Ammon's horn (tissue), 1 donor: ENCODE measurements around the gene INCA1.
A peak's percentile ranks its signal among the peaks of the same experiment; 100 is the strongest.

Source experiments
- DNase-seq: peaks from one replicate; pipeline ENCODE4 v3.0.0-alpha.2; 2016; ENCODE audit warnings: low spot score

Gene INCA1

DNA sequence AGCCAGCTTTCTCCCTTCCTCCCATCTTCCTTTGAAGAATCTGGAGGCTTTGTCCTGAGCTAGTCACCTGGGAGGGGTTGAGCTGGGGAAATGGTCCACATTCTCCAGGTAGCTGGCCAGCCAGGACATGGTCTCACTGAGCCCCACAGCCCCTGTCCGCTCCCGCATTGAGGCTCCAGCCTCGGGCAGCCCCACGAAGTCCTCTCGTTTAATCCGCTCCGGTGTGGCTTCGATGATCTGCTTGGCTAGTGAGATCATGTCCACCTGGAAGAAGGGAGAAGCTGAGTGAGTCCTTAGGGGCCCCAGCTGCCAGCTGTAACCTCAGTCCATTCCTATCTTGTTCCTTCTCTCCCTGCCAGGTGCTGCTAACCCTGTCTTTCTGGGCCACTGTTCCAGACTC lies 27.0 kb downstream of the INCA1 start:
- DNase-seq, result no peak

DNA sequence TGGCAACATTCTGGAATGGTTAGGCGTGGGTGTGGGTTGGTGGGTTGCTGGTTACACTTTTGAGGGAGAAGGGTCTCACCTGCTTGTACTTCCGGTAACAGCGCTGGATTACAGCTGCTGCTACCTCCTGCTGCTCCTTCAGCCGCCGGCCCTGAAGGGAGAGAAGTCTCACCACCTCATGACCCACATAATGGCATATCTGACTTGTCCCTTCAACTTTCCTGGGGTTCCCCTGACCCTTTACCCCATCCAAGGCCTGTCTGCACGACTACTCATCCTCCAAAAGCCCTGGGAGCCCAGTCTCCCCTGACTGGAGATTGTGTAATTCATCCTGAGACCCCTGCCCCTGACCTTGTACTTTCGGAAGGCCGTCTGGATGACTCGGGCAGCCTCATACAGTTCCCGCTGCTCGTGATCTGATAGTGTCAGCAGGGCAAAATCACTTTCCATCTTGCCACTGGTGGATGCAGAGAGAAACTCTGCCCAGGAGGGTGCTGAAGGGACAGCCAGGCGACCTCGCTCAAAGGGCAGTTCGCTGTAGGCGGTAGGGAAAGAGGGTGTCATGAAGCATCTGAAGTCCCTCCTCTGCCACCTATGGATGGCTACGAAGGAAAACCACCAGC lies 27.7 kb downstream of the INCA1 start:
- DNase-seq, result no peak

DNA sequence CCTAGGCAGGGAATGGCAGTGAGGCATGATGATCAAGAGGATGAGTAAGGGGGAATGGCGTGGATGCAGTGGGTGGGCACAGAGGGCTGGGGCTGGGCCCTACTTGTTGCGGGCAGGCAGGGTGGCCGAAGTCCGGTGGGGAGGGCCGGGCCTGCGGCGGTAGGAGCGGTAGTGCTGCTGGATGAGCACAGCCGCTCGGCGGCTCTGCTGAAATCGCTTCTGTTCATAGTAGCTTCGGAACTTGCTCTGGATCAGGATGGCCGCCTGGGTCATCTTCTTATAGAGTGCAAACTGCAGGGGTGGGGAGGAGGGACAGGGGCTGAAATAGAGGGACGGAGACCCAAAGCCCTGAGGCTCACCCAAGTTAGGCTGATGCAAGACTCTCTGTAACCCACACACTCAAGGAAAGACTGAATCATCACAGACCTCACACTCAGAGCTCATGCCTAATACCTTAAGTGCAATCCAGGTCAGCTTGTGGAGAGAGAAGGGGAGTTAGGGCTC lies 28.2 kb downstream of the INCA1 start:
- DNase-seq, result no peak

DNA sequence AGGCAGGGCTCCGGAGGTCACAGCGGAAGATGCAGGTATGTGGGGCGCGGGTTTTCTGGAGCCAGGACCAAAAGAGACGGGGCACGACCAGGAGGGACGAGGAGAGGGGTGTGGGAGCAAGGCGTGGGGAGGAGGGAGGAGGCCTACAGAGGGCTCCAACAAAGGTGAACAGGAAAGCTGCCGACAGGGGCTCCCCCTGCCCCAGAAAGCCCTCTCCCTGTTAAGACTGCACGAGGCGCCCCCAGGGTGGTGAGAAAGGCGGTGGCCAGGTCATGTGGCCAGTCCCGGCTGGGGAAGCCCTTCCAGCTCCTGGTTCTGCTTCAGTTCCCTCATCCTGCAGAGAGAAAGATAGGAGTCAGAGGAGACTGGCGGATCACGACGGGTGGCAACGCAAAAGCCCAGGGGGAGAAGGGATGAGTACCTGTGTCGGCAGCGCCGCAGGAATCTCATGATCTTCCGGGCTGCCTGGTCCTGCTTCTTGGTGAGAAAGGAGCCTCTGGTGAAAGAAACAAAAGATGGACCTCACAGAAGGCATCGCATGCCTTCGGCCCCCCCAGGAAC lies 28.8 kb downstream of the INCA1 start:
- no peak for DNase-seq

DNA sequence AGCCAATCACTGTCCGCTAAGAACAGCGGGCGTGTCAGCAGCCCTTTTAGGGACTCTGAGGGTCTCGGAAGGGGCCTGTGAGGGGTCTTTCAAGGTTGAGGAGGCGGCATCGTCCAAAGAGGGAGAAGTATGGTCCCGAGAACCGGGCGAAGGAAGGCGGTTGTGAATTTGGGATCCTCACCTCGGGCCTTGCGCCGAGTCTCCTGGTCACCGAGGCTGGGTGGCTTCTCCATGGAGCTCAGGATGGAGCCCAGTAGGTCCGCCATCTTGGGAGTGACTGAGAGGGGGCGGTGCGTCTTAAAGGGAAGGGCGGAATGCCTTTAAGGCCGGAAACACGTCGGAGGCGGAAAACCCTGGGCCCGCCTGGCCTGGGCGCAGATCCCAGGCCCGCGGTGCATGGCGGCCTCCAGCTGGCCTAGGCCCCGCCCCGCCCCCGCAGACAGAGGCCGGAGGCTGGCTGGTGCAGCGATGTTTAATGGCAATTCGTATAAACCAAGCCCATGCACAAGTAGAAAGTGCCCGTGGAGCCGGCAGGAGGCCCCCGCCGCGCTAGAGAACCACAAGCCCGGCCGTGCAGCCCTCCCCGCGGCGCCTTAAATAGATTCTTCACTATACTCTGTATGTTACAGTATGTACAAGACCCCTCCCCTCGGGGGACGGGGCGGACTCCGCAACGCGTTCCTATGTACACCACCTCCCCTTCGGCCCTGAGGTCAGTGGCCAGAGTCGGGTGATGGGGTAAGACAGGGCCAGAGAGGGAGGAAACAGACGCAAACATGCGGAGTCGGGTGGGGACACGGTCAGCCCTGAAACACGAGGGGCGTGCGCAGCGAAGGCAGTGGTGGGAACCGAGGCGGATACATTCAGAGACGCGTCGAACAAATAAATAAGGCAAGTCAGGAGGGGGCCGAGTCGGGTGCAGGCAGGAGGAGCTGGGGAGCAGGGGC lies 29.5 kb downstream of the INCA1 start, which contains the start of gene SPAG7:
Gene SPAG7 (minus strand): TSS at position 279 of the 947 bp plus-strand sequence. CDS start 13 bp downstream, at position 266.
- DNase-seq, result peak; percentile 98

DNA sequence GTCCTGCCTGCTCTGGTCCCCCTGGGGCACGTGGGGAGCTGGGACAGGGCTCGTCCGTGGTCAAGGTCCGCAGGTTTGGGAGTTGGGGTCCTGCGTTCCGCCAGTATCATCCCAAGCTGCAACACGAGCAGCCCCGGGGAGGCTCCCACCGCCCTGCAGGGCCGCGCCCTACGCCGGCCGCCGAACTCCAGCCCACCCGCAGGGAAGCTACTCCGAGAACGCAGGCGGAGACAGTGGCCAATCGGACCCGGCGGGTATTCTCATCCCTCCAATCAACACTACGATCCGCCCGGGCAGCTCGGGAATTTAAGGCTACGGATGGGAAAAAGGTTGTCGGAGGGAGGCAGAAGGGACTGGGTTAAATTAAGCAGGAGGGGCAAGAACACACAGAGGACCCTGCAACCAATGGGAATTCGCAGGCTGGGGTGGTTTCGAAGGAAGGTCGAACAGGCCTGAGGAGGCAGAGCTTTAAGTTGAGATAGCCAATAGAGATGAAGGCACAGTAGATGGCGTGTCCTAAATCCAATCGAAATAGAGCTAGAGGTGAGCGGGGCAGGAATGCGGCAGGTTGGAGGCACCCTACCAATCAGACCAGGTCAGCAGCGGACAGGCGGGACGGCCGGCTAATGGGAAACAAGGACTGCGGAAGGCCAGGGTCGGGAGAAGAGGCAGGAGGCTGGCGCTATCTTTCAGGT lies 30.3 kb downstream of the INCA1 start:
- DNase-seq, result peak; percentile 100

DNA sequence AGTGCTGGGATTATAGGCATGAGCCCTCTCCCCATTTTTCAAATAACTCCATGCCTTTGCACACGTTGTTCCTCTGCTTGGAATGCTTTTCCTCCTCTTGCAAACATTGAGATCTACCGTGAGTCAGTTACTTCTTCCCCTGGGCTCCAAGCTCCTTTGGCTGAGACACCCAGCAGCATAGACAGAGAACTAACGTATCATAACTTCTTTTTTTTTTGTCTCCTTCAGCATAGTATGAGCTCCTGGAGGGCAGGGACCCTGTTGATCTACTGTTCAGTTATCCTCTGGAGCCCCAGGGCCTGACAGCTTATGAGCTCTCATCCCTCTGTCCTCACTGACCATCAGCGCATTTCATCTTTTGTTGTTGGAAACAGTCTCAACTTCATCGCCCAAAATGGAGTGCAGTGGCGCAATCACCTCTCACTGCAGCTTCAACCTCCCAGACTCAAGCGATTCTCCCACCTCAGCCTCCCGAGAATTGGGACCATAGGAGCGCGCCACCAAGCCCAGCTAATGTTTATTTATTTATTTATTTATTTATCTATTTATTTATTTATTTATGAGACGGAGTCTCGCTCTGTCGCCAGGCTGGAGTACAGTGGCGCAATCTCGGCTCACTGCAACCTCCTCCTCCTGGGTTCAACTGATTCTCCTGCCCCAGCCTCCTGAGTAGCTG lies 31.9 kb downstream of the INCA1 start:
- DNase-seq, result no peak

DNA sequence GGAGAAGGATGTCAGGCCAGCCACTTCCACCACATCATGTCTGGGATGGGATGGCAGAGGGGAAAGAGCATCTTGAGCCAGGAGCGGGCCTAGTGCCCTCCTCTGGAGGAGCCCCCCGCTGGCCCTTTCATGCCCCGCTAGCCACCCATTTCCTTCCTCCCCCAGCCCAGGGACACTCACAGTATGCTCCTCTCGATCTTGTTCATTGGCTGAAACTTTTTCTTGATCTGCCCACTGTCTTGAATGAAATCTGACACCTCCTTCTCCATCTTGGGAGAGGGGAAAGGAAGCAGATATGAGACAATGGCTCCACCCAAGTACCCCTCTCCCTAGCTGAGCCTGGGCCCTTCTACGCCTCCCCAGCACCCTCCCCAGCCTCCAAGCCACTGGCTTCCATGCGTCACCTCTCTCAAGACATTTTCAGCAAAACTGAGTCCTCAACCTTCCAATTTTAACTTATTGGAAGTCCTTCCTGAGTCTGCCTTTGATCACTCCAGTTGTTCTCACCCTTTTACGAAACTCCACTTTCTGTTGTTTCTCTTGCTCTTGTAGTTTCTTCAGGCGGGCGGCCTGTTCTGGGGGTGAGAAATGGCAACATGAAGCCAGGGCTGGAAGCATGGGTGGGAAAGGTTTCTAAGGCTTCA lies 36.9 kb downstream of the INCA1 start:
- DNase-seq, result no peak

DNA sequence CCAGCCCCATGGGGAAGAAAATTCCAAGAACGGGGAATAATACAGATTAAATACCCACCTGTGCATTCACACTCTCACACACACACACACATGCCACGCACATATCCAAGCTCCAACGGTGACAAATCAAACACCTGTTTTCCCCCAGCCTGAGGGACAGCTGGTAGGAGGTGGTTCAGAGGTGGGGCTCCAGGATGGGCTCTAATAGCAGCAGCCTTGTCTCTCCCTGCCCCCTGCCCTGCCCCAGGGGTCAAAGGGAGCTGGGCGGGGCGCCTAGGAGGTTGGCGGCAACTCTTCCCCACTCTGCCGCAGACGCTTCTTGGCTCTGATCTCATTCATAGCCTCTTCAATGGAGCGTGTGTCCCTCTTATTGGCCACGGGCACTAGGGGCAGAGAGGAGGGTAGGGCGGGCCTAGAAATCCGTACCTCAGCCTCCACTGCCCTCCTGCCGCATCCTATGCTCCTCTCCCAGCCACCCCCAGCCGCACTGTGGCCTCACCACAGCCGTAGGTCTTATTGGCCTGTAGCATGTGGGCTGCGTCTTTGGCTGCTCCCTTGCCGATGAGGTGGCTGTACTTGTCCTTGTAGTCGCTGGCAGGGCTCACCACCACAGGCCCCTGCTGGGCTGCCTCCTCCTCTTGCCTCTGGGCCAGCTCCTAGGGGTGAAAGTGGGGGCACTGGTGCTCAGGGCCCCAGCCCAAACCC lies 37.9 kb downstream of the INCA1 start:
- no peak for DNase-seq

DNA sequence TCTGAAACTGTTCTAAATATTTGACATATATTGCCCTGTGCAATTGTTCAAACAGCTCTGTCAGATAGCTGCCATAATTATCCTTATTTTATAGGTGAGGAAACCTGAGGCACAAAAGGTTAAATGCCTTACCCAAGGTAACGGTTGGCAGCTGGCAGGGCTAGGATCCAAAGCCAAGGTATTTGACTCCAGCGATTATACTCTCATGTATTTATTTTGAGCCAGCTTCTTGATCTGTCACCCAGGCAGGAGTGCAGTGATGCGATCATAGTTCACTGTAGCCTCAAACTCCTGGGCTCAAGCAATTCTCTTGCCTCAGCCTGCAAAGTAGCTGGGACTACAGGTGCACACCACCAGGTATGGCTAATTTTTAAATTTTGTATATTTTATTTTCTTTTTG lies 39.2 kb downstream of the INCA1 start:
- no peak for DNase-seq

DNA sequence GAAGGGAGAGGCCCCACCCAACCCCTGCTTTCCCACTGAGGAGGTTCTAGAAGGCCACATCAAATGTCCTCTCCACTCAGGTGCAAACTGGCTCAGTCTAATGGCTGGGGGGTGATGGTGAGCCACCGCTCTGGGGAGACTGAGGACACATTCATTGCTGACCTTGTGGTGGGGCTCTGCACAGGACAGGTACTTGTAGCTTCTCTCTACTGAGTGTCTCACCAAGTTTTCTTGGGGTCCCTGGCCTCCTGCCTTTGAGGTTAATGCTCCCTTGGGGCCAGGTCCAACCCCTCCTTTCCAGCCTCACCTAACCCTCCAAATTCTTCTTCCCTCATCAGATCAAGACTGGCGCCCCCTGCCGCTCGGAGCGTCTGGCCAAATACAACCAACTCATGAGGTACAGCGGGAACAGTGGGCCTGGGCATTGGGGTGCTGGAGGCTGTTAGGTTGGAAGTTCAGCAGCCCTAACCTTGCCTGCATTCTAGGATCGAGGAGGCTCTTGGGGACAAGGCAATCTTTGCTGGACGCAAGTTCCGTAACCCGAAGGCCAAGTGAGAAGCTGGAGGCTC lies 40.7 kb downstream of the INCA1 start:
- DNase-seq, result no peak

DNA sequence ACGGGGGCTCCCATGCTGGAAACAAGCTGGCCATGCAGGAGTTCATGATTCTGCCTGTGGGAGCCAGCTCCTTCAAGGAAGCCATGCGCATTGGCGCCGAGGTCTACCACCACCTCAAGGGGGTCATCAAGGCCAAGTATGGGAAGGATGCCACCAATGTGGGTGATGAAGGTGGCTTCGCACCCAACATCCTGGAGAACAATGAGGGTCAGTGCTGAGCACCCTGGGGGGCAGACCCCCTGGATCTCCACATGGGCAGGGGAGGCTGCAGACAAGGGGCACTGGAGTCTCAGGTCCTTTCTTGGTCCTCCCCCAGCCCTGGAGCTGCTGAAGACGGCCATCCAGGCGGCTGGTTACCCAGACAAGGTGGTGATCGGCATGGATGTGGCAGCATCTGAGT lies 42.2 kb downstream of the INCA1 start:
- DNase-seq, result no peak

DNA sequence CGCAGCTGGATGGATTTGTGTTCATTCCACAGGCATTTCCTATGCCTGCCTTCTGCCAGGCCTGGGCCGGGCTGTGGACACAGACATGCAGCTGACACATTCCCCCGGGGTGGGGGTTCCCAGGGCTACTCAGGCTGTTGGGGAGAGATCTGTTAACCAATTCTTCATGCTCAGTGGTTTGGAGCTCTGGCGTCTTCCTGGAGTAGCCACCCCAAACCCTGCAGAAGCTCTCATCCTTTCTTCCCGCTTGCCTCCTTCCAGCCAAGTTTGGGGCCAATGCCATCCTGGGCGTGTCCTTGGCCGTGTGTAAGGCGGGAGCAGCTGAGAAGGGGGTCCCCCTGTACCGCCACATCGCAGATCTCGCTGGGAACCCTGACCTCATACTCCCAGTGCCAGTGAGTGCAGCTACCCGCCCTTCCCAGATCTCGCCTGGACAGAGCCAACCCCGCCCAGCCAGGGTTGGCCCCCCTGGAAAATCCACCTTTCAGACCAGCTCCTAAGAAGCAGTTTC lies 43.8 kb downstream of the INCA1 start:
- no peak for DNase-seq

DNA sequence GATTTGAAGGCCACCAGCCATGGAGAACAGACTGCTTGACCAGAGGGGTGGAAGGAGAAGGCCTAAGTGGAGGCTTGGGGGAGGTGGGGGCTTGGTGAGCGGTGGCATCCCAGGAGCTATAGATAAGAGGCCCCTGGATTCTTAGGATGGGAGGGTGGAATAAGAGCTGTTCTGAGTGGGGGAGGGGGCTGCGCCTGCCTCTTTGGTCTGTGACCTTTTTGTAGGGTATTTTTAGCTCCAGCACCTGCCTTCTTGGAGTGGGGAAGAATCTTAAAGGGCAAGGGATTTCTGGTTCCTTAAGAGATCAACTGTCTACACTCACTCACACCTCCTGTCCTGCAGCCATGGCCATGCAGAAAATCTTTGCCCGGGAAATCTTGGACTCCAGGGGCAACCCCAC lies 45.8 kb downstream of the INCA1 start:
- no peak for DNase-seq

DNA sequence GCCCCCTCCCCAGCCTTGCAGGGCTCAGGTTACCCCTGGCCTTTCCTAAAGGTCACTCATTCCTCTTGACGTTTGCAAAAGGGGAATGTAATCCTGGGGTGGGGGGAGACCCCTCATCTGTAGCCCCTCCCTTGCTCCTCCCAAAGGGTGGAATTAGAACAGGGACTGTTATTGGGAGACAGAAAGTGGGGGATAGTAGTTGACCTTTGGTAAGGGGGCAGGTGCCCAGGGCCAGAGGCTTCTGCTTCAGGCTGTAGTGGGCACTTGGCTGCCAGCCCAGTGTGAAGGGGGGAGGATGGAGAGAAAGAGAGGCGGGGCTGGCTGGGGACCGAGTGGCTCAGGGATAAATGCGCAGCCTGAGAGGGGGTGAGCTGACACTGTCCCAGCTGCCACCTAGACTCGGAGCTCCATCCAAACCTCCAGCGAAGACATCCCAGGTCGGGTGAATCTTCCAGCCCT lies 46.5 kb downstream of the INCA1 start, which contains the start of gene ENO3:
Gene ENO3 (plus strand): TSS at position 374 of the 459 bp plus-strand sequence. CDS start 711 bp downstream, outside the sequence.
- DNase-seq, result no peak

DNA sequence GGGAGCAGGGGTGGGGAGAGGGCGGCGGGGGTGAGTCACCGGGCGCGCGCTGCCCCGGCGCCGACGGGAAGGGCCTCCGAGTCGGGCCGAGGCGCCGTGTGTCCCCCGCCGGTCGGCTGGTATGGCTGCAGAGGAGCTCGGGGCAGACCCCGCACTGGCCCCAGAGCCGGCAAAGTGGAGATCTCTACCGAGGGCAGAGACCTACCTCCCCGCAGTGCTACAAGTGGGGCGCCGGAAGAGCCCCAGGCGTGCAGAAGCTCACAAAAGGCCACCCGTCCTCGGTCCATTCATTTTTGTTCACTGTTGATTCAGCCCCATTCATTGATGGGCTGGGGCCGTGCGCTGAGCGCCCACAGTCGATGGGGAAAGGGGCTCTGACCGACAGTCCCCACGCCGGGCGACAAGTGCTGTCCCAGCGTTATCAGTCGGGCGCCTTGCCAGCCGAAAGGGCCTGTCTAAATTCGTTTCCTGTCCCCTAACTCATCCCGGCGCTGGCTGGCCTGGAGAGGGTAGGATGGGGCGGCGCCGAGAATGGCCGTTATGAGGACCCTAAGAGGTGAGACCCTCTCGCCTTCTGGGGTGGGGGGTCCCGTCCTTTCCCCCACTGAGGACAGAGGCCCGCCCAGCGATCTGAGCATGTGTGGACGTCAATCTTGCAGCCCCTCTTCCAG lies 47.1 kb downstream of the INCA1 start:
- no peak for DNase-seq

DNA sequence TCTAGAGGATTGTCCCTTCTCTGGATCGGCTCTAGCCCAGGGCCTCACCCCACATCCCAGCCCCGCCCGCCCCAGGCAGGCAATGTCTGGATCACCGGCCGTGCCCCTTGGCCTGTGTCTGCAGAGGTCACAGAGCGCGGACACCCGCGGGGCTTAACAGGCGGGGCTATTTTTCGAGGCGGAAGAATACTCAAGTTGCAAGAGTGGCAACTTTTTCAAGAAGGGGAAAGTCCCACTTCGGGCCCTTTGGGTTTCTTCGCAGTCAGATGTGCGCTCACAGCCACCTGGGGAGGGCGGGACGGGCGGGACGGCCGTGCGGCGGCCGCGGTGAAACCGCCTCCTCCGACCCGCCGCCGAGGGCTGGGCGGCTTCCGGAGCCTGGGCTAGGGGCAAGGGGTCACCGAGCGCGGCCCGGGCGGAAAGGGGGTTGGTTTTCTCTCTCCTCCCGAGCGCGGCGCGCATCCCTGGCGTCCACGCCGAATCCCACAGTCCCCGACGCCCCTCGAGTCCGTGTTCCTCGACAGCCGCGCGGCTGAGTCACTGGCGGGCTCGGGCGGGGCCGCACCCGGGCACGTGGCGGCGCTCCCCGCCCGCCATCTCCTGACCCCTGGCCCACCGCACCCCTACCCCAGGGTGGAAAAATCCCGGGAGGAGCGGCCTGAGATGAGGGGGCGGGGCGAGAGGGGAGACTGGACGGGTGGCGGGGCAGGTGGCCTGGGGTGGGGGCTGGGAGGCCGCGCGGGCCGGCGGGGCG lies 47.8 kb downstream of the INCA1 start:
- no peak for DNase-seq

DNA sequence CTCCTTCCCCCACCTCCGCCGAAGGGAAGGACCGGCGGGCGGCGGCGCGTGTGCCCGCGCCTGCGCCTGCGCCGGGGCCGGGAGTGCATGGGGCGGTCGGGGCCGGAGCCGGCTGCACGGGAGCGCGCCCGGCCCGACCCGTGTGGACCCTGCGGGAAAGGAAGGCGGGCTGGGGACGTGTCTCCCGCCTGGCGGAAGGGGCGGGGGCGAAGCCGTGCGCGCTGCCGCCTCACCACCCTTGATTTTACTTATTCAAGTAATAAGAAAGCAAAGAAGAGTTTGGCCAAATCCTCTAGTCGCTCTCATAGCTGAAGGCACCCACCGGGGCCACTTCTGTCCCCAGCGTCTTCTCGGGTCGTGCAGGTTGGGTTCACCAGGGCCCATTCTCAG lies 48.4 kb downstream of the INCA1 start:
- DNase-seq, result peak; percentile 82
